Thyroid gland (tissue), 4 donors: ENCODE measurements around the gene SLC17A9.

Source experiments
- POLR2A ChIP-seq, 2 donors: fragments of 450-650 bp; IDR thresholded peaks; one replicate each; pipeline ENCODE4 v1.6.1; 2017; ENCODE audit warnings: antibody characterized with exemption in 2 of 2, mild to moderate bottlenecking in 2 of 2, moderate library complexity in 1 of 2
- TF ChIP-seq, protein P1 (sequence below), 6 experiments: fragments of 200-600 bp in 3 of 6; fragments of 450-650 bp in 3 of 6; sonication (generic) in 3 of 6; IDR thresholded peaks; one replicate each; pipeline ENCODE4 v1.5.1; 2016 to 2019; ENCODE audit warnings: antibody characterized with exemption in 6 of 6, mild to moderate bottlenecking in 2 of 6, inconsistent platforms in 1 of 6, moderate library complexity in 1 of 6

DNA sequence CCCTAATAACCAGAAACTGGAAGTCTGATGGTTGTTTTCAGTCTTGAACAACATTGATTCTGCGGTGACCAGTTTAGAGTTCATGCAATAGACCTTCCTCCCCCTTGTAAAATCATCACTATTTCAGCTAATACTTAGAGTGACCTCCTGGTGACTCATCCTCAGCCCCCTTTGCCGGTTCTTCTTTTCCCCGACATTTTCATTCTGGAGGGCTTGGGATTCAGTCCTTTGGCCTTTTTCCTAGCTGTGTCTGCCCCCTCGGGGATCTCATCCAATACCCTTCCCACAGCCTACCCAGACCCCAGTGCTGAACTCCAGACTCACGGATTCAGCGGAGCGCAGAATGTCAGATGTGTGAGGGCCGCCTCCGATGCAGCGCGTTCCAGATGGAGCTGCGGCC, 61.8 kb downstream of the SLC17A9 start:
- TF ChIP-seq, protein P1, sequence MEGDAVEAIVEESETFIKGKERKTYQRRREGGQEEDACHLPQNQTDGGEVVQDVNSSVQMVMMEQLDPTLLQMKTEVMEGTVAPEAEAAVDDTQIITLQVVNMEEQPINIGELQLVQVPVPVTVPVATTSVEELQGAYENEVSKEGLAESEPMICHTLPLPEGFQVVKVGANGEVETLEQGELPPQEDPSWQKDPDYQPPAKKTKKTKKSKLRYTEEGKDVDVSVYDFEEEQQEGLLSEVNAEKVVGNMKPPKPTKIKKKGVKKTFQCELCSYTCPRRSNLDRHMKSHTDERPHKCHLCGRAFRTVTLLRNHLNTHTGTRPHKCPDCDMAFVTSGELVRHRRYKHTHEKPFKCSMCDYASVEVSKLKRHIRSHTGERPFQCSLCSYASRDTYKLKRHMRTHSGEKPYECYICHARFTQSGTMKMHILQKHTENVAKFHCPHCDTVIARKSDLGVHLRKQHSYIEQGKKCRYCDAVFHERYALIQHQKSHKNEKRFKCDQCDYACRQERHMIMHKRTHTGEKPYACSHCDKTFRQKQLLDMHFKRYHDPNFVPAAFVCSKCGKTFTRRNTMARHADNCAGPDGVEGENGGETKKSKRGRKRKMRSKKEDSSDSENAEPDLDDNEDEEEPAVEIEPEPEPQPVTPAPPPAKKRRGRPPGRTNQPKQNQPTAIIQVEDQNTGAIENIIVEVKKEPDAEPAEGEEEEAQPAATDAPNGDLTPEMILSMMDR (IDR thresholded peaks at IDR 0.05): no peak
- TF ChIP-seq POLR2A (IDR thresholded peaks at IDR 0.05): no peak
